Astrocyte (in vitro differentiated cells and primary cell): ENCODE results near the gene ZBP1. TPM values are rescaled to one million over a fixed set of nuclear protein-coding genes. Genes with fewer than 3 reads are reported as not detected.

ENCODE experiments used
- DNase-seq: peaks from one replicate; pipeline ENCODE4 v3.0.0-alpha.2; 2010; ENCODE audit warnings: low read depth
- FAIRE-seq: peaks from 2 replicates; lab custom pipeline; 2011; peaks lifted over from hg19 to GRCh38; lab: Jason Lieb, UNC
- H2AFZ ChIP-seq: 2 replicates; pipeline ENCODE4 v1.6.0; 2012; ENCODE audit warnings: low read depth, low read length, inconsistent platforms
- H3K27ac ChIP-seq: 2 replicates; pipeline ENCODE4 v1.5.1; 2011; ENCODE audit warnings: low read depth, low read length, inconsistent platforms
- H3K27me3 ChIP-seq: 2 replicates; pipeline ENCODE4 v1.6.0; 2011; ENCODE audit warnings: low read length, inconsistent platforms; ENCODE audit not compliant: insufficient read depth
- H3K36me3 ChIP-seq: 2 replicates; pipeline ENCODE4 v1.5.1; 2011; ENCODE audit warnings: low read length, inconsistent platforms; ENCODE audit not compliant: insufficient read depth
- H3K4me1 ChIP-seq: 2 replicates; pipeline ENCODE4 v1.5.1; 2011; ENCODE audit warnings: low read length, inconsistent platforms; ENCODE audit not compliant: insufficient read depth
- H3K4me2 ChIP-seq: 2 replicates; pipeline ENCODE4 v1.6.0; 2012; ENCODE audit warnings: low read length, inconsistent platforms
- H3K4me3 ChIP-seq: 2 replicates; pipeline ENCODE4 v1.5.1; 2011; ENCODE audit warnings: low read depth, mild to moderate bottlenecking, low read length, inconsistent platforms; ENCODE audit not compliant: insufficient read depth
- H3K79me2 ChIP-seq: 2 replicates; pipeline ENCODE4 v1.6.0; 2012; ENCODE audit warnings: mild to moderate bottlenecking, low read length, inconsistent platforms; ENCODE audit not compliant: insufficient read depth
- H3K9ac ChIP-seq: 2 replicates; pipeline ENCODE4 v1.6.0; 2012; ENCODE audit warnings: mild to moderate bottlenecking, low read length, inconsistent platforms
- H3K9me3 ChIP-seq: 2 replicates; pipeline ENCODE4 v1.5.1; 2012; ENCODE audit warnings: low read depth, mild to moderate bottlenecking, low read length, inconsistent platforms; ENCODE audit not compliant: insufficient read depth
- H4K20me1 ChIP-seq: 2 replicates; pipeline ENCODE4 v1.6.0; 2012; ENCODE audit warnings: low read length, inconsistent platforms; ENCODE audit not compliant: insufficient read depth
- H3K27ac Mint-ChIP-seq: one replicate; pipeline ENCODE4 v1.8.0; 2021; ENCODE audit warnings: mild to moderate bottlenecking, mixed read lengths; ENCODE audit not compliant: unreplicated experiment
- H3K27me3 Mint-ChIP-seq: one replicate; pipeline ENCODE4 v1.8.0; 2021; ENCODE audit warnings: low read depth, mixed read lengths; ENCODE audit not compliant: unreplicated experiment
- H3K36me3 Mint-ChIP-seq: one replicate; pipeline ENCODE4 v1.8.0; 2021; ENCODE audit warnings: low read depth, mixed read lengths; ENCODE audit not compliant: unreplicated experiment
- H3K4me1 Mint-ChIP-seq: one replicate; pipeline ENCODE4 v1.8.0; 2021; ENCODE audit warnings: low read depth, mixed read lengths; ENCODE audit not compliant: unreplicated experiment
- H3K4me3 Mint-ChIP-seq: one replicate; pipeline ENCODE4 v1.8.0; 2021; ENCODE audit warnings: mild to moderate bottlenecking, moderate library complexity, mixed read lengths; ENCODE audit not compliant: unreplicated experiment
- H3K9me3 Mint-ChIP-seq: one replicate; pipeline ENCODE4 v1.8.0; 2021; ENCODE audit warnings: mild to moderate bottlenecking, mixed read lengths; ENCODE audit not compliant: unreplicated experiment
- CTCF ChIP-seq: IDR thresholded peaks from 2 replicates; pipeline ENCODE4 v1.5.1; 2011; ENCODE audit warnings: low read depth, mild to moderate bottlenecking, inconsistent platforms, low read length, moderate library complexity; ENCODE audit not compliant: insufficient read depth
- EZH2 ChIP-seq: IDR thresholded peaks from 2 replicates; pipeline ENCODE4 v1.6.1; 2012; ENCODE audit warnings: mild to moderate bottlenecking, low read length, inconsistent platforms; ENCODE audit not compliant: insufficient read depth
- total RNA-seq: library from RNA; stranded (reverse); gene quantifications from 2 replicates; pipeline ENCODE4 v1.2.1, GENCODE V29; 2021

ZBP1 gene
- total RNA-seq, 1 donor from 2014 or later, result not detected

- no peak for FAIRE-seq
- H3K27me3 ChIP-seq, result peaks cover 58% of the 10 kb centered on the region
- H3K36me3 Mint-ChIP-seq, result no peaks in the 10 kb centered on the region
Observed at GRCh38 chr20:57576617-57577550, 43.3 kb downstream of the ZBP1 start.

GRCh38 chr20:57576002-57576401, 44.2 kb downstream of the ZBP1 start:
- Mint-ChIP-seq H3K27me3 (peaks cover 36% of the 10 kb centered on the region), H3K27ac (no peak overlapping the region), H3K36me3 (no peaks in the 10 kb centered on the region), H3K9me3 (peaks cover 3% of the 10 kb centered on the region), H3K4me3 (no peak overlapping the region), H3K4me1 (no peaks in the 10 kb centered on the region)
- FAIRE-seq (no peak), DNase-seq (no peak)
- H3K27me3 ChIP-seq, result peaks cover 55% of the 10 kb centered on the region
- H3K9ac ChIP-seq, result no peak overlapping the region
- H2AFZ ChIP-seq, result no peak overlapping the region
- no peaks in the 10 kb centered on the region for H3K79me2 ChIP-seq
- H3K4me3 ChIP-seq, result no peak overlapping the region
- TF ChIP-seq EZH2, result no peak
- no peak for TF ChIP-seq CTCF
- H3K36me3 ChIP-seq, result no peaks in the 10 kb centered on the region
- no peak overlapping the region for H3K4me2 ChIP-seq
- no peak overlapping the region for H3K27ac ChIP-seq
- H3K4me1 ChIP-seq, result no peaks in the 10 kb centered on the region
- H3K9me3 ChIP-seq, result peaks cover 3% of the 10 kb centered on the region
- no peaks in the 10 kb centered on the region for H4K20me1 ChIP-seq

More at GRCh38 chr20:57576617-57577550, 43.3 kb downstream of the ZBP1 start:
- Mint-ChIP-seq H3K27ac (no peak overlapping the region), H3K4me1 (no peaks in the 10 kb centered on the region), H3K4me3 (no peak overlapping the region), H3K9me3 (peaks cover 3% of the 10 kb centered on the region), H3K27me3 (peaks cover 43% of the 10 kb centered on the region)
- no peak overlapping the region for H3K27ac ChIP-seq
- H3K9me3 ChIP-seq, result peaks cover 3% of the 10 kb centered on the region
- H3K36me3 ChIP-seq, result no peaks in the 10 kb centered on the region
- H3K4me1 ChIP-seq, result no peaks in the 10 kb centered on the region
- no peak overlapping the region for H3K4me3 ChIP-seq
- H4K20me1 ChIP-seq, result no peaks in the 10 kb centered on the region
- H3K79me2 ChIP-seq, result no peaks in the 10 kb centered on the region
- TF ChIP-seq EZH2, result no peak
- no peak for TF ChIP-seq CTCF
- H3K4me2 ChIP-seq, result no peak overlapping the region
- no peak overlapping the region for H3K9ac ChIP-seq
- no peak overlapping the region for H2AFZ ChIP-seq
- DNase-seq, result no peak

- TF ChIP-seq CTCF, result no peak
- no peak for TF ChIP-seq EZH2
- DNase-seq, result no peak
- FAIRE-seq, result no peak
Observed at GRCh38 chr20:57574954-57575353, 45.3 kb downstream of the ZBP1 start.

More at GRCh38 chr20:57574954-57575353, 45.3 kb downstream of the ZBP1 start:
- Histone ChIP-seq H2AFZ (no peak overlapping the region), H3K27ac (no peak overlapping the region), H3K9me3 (peaks cover 3% of the 10 kb centered on the region), H3K36me3 (no peaks in the 10 kb centered on the region), H4K20me1 (no peaks in the 10 kb centered on the region), H3K4me3 (no peak overlapping the region), H3K4me2 (no peak overlapping the region), H3K4me1 (no peaks in the 10 kb centered on the region), H3K9ac (no peak overlapping the region), H3K79me2 (no peaks in the 10 kb centered on the region), H3K27me3 (peaks cover 48% of the 10 kb centered on the region)
- Mint-ChIP-seq H3K27ac (no peak overlapping the region), H3K4me3 (no peak overlapping the region), H3K27me3 (peaks cover 35% of the 10 kb centered on the region), H3K9me3 (peaks cover 3% of the 10 kb centered on the region), H3K36me3 (no peaks in the 10 kb centered on the region), H3K4me1 (no peaks in the 10 kb centered on the region)
